RPMI7951 (cell line): Measurements from ENCODE around the gene RNF26. TPM values are rescaled to one million over a fixed set of nuclear protein-coding genes. Genes with fewer than 3 reads are reported as not detected.

Experiments
- total RNA-seq: library from RNA; depleted of rRNA; stranded (reverse); fragments of >200 nt; shearing (Covaris generic); gene quantifications from 2 replicates; pipeline ENCODE4 v1.2.3, GENCODE V29; 2014; rRNA removed

Gene RNF26
- total RNA-seq, 1 experiment from 2014 or later: 9.1 TPM

Other genes starting within 250 kb of the RNF26 start
- gene HMBS, start 249.6 kb upstream of the RNF26 start, total RNA-seq: 14.3 and 17.1 TPM in 2 replicates
- 41.6 and 44.0 TPM in 2 replicates for gene DPAGT1, start 232.7 kb upstream of the RNF26 start, total RNA-seq
- gene C2CD2L, start 227.2 kb upstream of the RNF26 start, total RNA-seq: 3.2 and 4.8 TPM in 2 replicates
- gene HINFP, start 212.9 kb upstream of the RNF26 start, total RNA-seq: 13.2 and 16.5 TPM in 2 replicates
- 0.20 and 0.24 TPM in 2 replicates for gene ABCG4, start 185.5 kb upstream of the RNF26 start, total RNA-seq
- 4.9 and 5.6 TPM in 2 replicates for gene NLRX1, start 165.8 kb upstream of the RNF26 start, total RNA-seq
- not detected in 2 replicates for gene NHERF4, start 149.1 kb upstream of the RNF26 start, total RNA-seq
- 12.7 and 14.1 TPM in 2 replicates for gene CBL, start 128.2 kb upstream of the RNF26 start, total RNA-seq
- gene MCAM, start 17.4 kb upstream of the RNF26 start, total RNA-seq: 57.2 and 91.7 TPM in 2 replicates
- 2.3 and 4.4 TPM in 2 replicates for gene C1QTNF5, start 6.4 kb downstream of the RNF26 start, total RNA-seq
- not detected in 2 replicates for gene MFRP, start 12.2 kb downstream of the RNF26 start, total RNA-seq
- gene USP2, start 47.2 kb downstream of the RNF26 start, total RNA-seq: 0.24 and 0.49 TPM in 2 replicates
- 949 and 1,053 TPM in 2 replicates for gene THY1, start 88.6 kb downstream of the RNF26 start, total RNA-seq